Measurements from ENCODE around the gene PRKCZ.

- TF ChIP-seq CTCF (conservative IDR thresholded peaks at IDR 0.05; ENCODE audit: low read depth, low read length) (no peak), EZH2 (IDR thresholded peaks at IDR 0.05; ENCODE audit: low read length, unreplicated experiment) (no peak)
Measured at GRCh38 chr1:2032737-2033136, 17.5 kb upstream of the PRKCZ start.

Data from PC-3 (cell line).